ENCODE measurements around the gene SERP1. TPM values are rescaled to one million over a fixed set of nuclear protein-coding genes. Genes with fewer than 3 reads are reported as not detected.

SERP1 gene
- total RNA-seq, 1 experiment from 2014 or later = 147 TPM

DNA sequence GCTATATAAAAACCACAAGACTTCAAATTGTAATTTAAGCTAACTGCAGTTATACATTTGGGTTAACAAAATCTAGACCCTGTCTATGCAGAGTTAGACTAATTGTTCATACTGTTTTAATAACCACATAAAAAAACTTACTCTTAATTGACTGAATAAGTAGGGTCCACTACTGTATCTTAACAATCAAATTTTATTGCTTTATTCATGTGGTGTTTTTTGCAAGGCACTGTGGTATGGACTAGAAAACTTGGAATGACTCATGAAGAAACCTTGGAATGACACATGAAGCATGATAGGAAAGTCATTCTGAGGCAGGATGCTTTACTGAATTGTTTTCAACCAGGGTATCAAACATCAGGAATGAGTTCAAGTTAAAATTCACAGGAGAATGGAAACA, 2.3 kb downstream of the SERP1 start:
- intact Hi-C loops (cut with micrococcal nuclease; ENCODE audit: unreplicated experiment) = loop anchor here (2.0 kb wide), 1 partner anchor 73 kb away; no protein-coding TSS in a partner anchor
- Mint-ChIP-seq H3K4me3 (ENCODE audit: low read depth, unreplicated experiment) (peak overlapping the region; percentile 93), H3K9me3 (ENCODE audit: low read depth, unreplicated experiment) (no peaks in the 10 kb centered on the region), H3K27ac (ENCODE audit: unreplicated experiment) (peak overlapping the region; percentile 98), H3K4me1 (ENCODE audit: low read depth, unreplicated experiment) (peaks cover 55% of the 10 kb centered on the region), H3K36me3 (ENCODE audit: insufficient read depth, unreplicated experiment) (peaks cover 80% of the 10 kb centered on the region), H3K27me3 (ENCODE audit: unreplicated experiment) (no peaks in the 10 kb centered on the region)
- CTCF ChIA-PET = interaction anchor here (0.7 kb wide), 1 partner anchor 598 kb away, joined by 3 read pairs; no protein-coding TSS in a partner anchor
- DNase-seq = no peak
- TF ChIP-seq CTCF (IDR thresholded peaks at IDR 0.05; ENCODE audit: unreplicated experiment) = no peak
- no TSS peak for BruUV-seq (replicated peaks)

DNA sequence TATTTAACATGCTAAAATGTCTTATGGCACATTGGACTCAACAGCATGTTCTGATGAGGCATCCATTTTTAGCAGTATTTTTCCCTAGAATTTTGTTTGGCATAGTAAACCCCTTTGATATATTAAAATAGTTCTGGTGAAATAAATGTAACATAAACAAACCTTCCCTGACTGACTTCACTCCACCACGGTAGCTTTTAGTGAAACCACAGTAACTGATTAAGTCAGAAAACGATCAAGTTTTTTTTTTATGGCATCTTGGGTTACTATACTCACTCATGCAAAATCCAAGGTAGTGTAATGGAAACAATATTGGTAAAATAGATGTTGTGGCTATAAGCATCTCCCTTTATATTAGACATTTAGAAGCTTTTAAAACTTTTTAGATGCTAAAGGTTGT, 2.8 kb downstream of the SERP1 start:
- TF ChIP-seq CTCF (IDR thresholded peaks at IDR 0.05; ENCODE audit: unreplicated experiment) = no peak
- intact Hi-C loops (cut with micrococcal nuclease; ENCODE audit: unreplicated experiment) = no loop called here
- peaks cover 55% of the 10 kb centered on the region for H3K4me1 Mint-ChIP-seq (ENCODE audit: low read depth, unreplicated experiment)
- no peaks in the 10 kb centered on the region for H3K9me3 Mint-ChIP-seq (ENCODE audit: low read depth, unreplicated experiment)
- H3K4me3 Mint-ChIP-seq (ENCODE audit: low read depth, unreplicated experiment) = no peak overlapping the region
- H3K36me3 Mint-ChIP-seq (ENCODE audit: insufficient read depth, unreplicated experiment) = peaks cover 82% of the 10 kb centered on the region
- no peak for DNase-seq
- no peaks in the 10 kb centered on the region for H3K27me3 Mint-ChIP-seq (ENCODE audit: unreplicated experiment)
- CTCF ChIA-PET = interaction anchor here (0.7 kb wide), 1 partner anchor 599 kb away, joined by 3 read pairs; no protein-coding TSS in a partner anchor
- BruUV-seq (replicated peaks) = no TSS peak
- no peak overlapping the region for H3K27ac Mint-ChIP-seq (ENCODE audit: unreplicated experiment)

GRCh38 chr3:150543128-150543527, 3.2 kb downstream of the SERP1 start:
- no peak for TF ChIP-seq CTCF (IDR thresholded peaks at IDR 0.05; ENCODE audit: unreplicated experiment)
- no TSS peak for BruUV-seq (replicated peaks)
- H3K27ac Mint-ChIP-seq (ENCODE audit: unreplicated experiment) = no peak overlapping the region
- no peak for DNase-seq
- H3K27me3 Mint-ChIP-seq (ENCODE audit: unreplicated experiment) = no peaks in the 10 kb centered on the region
- no peaks in the 10 kb centered on the region for H3K9me3 Mint-ChIP-seq (ENCODE audit: low read depth, unreplicated experiment)
- no peak overlapping the region for H3K4me3 Mint-ChIP-seq (ENCODE audit: low read depth, unreplicated experiment)
- peaks cover 84% of the 10 kb centered on the region for H3K36me3 Mint-ChIP-seq (ENCODE audit: insufficient read depth, unreplicated experiment)
- CTCF ChIA-PET = no interaction called here
- peaks cover 51% of the 10 kb centered on the region for H3K4me1 Mint-ChIP-seq (ENCODE audit: low read depth, unreplicated experiment)
- intact Hi-C loops (cut with micrococcal nuclease; ENCODE audit: unreplicated experiment) = no loop called here

DNA sequence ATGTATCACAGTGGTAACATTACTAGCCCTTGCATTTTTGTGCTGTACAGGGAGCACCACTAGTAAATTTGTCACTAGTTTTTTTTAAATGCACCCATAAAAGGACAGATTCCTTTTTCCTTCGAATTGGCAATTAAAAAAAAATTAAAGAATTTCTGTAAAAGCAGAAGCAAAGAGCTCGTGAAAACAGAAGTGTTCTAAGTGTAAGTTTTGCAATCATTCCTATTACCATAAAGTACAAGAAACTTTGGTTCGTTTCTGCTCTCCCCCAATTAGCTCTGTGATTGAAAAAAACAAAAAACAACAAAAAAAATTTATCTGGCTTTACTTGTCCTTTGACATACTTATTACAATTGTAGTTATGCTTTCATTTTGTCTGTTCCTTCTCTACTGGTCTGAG, 5.3 kb downstream of the SERP1 start:
- H3K27me3 Mint-ChIP-seq (ENCODE audit: unreplicated experiment) = no peaks in the 10 kb centered on the region
- H3K4me3 Mint-ChIP-seq (ENCODE audit: low read depth, unreplicated experiment) = no peak overlapping the region
- no peak for TF ChIP-seq CTCF (IDR thresholded peaks at IDR 0.05; ENCODE audit: unreplicated experiment)
- H3K36me3 Mint-ChIP-seq (ENCODE audit: insufficient read depth, unreplicated experiment) = peaks cover 66% of the 10 kb centered on the region
- H3K9me3 Mint-ChIP-seq (ENCODE audit: low read depth, unreplicated experiment) = no peaks in the 10 kb centered on the region
- no peak for DNase-seq
- CTCF ChIA-PET = no interaction called here
- peaks cover 37% of the 10 kb centered on the region for H3K4me1 Mint-ChIP-seq (ENCODE audit: low read depth, unreplicated experiment)
- intact Hi-C loops (cut with micrococcal nuclease; ENCODE audit: unreplicated experiment) = no loop called here
- BruUV-seq (replicated peaks) = no TSS peak
- peak overlapping the region; percentile 23 for H3K27ac Mint-ChIP-seq (ENCODE audit: unreplicated experiment)

Data from Calu3 (cell line).